Right ventricle myocardium superior (tissue), 1 donor: ENCODE measurements around the gene SSUH2. TPM values are rescaled to one million over a fixed set of nuclear protein-coding genes. Genes with fewer than 3 reads are reported as not detected.

Experiments
- ATAC-seq: fragments of 200-7000 bp; cut with Tn5 transposase; one replicate; pipeline ENCODE4 v1.9.1; 2020; ENCODE audit warnings: mild to moderate bottlenecking; ENCODE audit not compliant: poor library complexity
- DNase-seq: peaks from one replicate; pipeline ENCODE4 v3.0.0-alpha.2; 2020
- intact Hi-C: fragments of 100-400 bp; cut with DNase I; formaldehyde crosslinking; loops from one replicate; pipeline ENCODE4 v1.11.2; 2022
- total RNA-seq: library from RNA; stranded (reverse); fragmentation: NEBNext Ultra II Directional; extraction: Animal tissue kit (Norgen Biotek cat#: 25700); gene quantifications from one replicate; pipeline ENCODE4 v1.2.1, GENCODE V29; 2021
- donor health status: DM: no; HTN: yes; CAD: no; lungs with severe emphysema.

SSUH2 gene
- total RNA-seq, 1 donor from 2014 or later = 1.00 TPM

DNA sequence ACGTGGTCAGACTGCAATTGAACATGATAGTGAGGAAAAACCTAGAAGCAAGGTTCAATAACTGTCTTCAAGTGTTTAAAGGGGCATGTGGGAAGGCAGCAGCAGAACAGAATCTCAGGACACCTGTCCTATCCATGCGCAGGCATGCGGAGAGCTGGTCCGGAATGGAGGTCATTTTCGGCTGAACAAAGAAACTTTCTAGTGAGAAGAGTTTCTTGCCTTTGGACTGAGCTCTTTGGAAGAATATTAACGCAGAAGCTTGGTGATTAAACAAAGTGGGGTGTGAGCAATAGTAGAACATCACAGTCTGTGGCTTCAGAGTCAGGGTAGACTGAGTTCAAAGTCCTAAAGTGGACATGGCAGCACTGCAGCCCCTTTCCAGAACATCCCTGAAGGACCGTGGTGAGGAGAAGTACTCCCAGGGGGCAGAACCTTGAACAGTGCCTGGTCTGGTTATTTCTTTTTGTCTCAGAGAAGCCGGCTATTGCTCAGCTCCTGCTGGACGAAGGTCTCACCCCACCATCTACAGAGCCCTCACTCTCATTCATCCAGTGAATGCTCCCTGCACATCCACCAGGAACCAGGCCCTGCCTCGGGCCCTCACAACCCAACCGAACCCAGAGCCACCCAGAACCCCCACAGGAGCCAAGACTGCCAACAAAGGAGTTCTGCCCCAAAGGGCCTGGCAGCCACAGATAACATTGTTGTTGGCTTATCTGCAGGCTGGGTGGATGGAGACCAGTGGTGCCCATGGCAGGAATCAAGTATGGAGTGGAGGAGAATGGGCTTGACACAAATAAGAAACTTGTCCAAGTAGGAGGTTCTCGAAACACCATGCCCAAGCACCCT, 2.8 kb upstream of the SSUH2 start:
- no peak for ATAC-seq
- intact Hi-C loops = no loop called here
- DNase-seq = no peak

DNA sequence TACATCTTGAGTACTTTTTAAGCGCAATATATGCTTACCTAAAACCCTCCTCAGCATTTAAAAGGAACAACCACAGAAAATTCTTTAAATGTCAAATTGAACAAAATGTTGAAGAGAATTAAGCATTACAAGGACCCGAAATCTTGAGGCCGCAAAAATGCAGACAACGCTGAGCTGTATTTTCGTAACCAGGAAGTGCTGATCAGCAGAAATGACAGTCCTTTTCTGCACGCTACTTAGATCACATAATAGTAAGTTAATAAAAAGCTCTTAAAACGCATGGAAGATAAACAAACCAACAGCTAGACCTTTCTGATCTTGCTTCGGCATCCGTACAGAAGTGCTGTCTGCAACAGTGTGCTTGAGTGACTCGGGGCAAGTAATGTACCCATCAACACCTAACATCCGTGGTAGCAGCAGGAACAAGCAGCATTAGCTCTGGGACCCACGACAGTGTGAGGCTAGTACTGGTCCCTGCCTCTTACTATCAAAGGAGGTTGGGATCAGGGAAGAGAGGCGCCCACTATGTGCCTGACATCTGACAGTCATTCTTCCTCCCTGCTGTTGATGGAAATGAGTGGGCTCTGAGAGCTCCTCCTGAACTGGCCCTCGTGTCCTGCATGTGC, 1.8 kb upstream of the SSUH2 start:
- ATAC-seq = no peak
- intact Hi-C loops = no loop called here
- no peak for DNase-seq

DNA sequence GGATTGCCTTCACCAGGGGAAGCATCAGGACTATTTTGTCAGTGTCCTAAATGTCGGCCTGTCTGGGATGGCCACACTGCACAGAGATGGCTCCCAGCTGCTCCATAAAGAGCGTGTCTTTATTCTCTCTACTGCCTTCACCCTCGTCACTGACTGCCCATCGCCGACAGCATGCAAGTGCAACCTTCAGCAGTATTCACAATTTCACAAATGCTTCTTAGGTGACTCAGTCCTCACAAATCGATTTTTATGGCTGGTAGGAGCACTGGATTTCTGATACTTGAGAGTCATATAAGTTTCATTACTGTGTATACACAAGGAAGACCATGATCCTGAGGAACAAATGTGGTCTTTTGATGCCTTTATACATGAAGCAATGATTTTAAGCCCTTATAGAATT, 1.1 kb upstream of the SSUH2 start:
- DNase-seq (no peak), ATAC-seq (no peak)
- intact Hi-C loops = no loop called here

DNA sequence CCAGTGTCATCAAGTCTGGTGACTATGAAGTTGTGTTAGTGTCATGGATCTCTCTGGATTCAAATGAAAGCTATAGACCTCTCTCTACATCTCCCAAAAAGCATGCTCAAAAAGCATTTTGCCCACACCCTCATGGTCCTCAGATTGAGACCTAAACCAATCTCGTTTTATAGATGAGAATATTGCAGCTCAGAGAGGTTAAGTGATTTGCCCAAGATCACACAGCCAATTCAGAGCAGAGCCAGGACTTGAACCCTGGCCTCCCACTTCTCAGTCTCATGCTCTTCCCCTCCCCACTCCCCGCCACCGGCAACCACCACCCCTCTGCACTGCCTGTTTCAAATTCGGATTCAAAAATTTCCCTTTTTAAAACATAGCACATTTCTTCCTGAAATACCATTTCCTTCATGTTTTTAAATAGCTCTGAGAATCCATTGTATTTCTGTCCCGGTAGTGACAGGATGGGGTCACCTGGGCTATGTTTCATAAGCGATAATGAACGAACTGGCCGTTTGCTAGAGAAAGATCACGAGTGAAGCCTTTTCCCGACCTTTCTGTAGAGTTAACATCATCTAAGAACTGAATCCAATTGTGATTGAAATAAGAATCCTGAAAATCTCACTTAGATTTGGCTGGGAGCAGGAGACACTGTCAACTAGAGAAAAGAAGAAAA, 769 bp downstream of the SSUH2 start:
- ATAC-seq (no peak), DNase-seq (no peak)
- intact Hi-C loops = no loop called here

DNA sequence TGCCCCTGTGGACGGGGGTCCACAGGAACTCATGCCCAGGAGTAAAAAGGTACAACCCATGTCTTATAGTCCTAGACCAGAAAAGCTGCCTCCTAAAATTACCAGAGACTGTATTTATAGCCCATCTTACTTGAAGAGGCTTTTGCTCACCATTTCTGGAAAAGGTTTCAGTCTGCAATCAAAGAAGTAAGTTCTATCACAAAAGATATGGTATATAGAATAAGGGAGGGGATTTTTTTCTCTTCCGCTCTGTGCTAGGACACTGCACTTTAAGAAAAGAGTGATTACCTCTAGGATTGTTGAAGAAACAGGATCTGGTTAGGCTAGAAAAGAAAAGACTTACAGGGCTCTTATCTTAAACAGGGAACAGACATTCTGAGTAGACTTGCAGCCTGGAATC, 2.6 kb downstream of the SSUH2 start:
- intact Hi-C loops = no loop called here
- no peak for DNase-seq
- no peak for ATAC-seq

DNA sequence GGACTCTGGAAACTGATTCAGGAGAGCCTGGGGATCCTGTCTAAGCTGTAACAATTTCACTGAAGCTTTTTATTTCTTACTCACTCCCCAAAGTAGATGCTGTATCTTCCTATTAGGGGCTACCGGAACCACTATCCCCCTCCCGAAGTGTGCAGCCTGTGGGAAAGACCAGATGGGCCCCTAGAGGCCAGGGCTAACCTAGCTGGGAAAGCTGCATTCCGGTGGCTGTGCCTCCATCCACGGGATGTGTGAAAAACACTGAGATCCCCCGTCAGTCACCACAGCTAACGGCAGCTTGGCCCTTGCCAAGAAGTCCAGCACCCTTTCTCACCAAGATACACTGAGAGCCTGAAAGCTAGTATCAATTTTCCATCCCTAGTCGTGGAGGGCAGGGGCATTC, 3.1 kb downstream of the SSUH2 start:
- DNase-seq = no peak

DNA sequence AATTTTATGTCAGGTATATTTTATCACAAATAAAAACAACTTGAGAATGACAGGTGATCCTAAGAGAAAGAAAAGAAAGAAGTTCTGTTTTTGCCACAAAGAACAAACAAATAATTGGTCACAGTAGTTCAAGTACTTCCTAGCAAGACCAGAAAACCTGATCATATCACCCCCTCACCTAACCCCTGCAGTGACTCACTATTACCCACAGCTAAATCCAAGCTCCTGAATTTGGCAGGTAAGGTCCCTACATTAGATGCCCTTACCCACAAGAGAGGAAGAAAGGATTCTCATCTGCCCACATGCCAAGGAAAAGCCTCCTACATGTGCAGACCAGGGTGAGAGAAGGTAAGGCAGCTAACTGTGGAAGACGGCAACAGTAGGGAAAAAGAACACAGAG, 4.4 kb downstream of the SSUH2 start:
- DNase-seq = no peak
- intact Hi-C loops = no loop called here
- no peak for ATAC-seq

More for the DNA sequence above, 3.1 kb downstream of the SSUH2 start:
- intact Hi-C loops = no loop called here
- ATAC-seq = no peak

DNA sequence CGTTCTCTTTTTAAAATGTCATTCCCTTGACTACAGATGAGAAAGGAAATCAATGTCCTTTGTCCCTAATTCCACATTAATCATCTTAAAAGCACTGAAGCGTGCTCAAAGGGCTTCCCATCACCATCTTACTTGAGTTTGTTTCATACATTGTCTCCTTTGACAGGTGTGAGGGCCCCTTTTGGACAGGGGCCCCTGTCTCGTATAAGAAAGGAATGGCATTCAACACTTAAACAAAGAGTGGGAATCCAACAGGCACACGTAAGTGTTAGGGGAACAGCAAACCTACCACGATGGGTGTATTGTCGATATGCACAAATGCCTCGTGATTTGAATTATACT, 5.0 kb downstream of the SSUH2 start:
- ATAC-seq (no peak), DNase-seq (no peak)
- intact Hi-C loops = no loop called here

DNA sequence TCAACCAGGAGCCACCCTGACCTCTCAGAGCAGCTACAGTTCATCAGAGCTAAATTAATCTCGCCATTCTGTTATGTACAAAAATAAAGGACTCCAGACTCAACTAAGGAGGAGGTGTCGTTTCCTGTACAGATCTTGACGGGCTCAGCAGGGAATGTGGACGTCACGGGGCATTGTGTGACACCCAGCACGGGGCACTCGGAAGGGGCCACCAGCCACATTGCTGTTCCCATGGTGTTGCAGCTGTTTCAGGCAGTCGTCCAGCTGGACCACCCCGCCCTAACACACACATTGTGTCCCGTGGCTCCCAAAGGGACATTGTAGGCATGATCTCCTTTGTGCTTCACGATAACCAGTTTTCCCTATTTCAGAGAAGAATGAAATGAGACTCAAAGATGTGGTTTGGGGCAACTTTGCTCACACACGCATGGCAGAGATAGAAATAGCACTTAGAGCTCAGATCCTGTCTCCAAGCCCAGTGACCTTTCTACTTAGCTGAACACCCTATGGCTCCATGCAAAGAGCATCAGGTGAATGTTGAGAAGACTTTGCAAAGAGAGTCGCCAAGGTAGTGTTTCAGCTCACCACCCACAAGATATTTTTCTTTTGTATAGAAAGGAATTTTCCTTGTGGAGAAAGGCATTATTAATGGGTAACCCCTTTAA, 5.5 kb downstream of the SSUH2 start:
- intact Hi-C loops = no loop called here
- DNase-seq (peak; percentile 48), ATAC-seq (no peak)

DNA sequence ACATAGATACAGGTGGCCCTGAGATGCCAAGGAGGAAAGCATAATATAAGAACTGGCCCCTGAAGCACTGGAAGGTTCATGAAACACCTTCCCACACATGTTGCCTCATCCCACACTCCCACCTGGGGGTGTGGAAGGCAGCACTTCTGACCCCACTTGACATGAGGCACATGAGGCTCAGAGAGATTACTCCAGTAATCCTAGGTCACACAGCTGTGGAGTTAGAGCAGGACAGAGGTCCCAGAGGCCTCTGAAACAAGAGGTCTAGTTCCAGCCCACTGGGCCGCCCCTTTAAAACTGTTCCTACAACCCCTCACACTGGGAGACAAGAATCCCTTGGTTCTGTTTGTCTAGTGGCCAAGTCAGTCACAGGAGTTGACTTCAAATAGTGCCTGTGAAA, 7.2 kb downstream of the SSUH2 start:
- no peak for DNase-seq
- intact Hi-C loops = no loop called here
- no peak for ATAC-seq

DNA sequence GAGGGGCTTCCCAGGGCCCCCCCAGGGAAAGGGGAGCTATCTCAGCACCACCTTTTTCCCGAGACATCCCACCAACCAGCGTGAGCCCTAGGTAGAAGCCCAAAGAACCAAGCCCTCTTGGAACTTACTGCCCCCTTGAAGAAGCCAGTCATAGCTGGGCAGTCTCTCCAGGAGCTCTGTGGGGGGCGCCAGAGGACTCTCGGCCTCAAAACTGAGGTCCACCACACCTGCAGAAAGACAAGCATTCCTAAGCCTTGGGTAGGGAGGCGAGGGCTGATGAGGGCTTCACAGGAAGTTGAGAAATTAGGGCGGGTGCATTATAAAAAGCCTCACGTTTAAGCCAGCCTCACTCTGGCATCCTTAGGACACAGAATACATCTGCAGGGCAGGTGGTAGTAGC, 9.0 kb downstream of the SSUH2 start:
- ATAC-seq (no peak), DNase-seq (no peak)
- intact Hi-C loops = no loop called here

DNA sequence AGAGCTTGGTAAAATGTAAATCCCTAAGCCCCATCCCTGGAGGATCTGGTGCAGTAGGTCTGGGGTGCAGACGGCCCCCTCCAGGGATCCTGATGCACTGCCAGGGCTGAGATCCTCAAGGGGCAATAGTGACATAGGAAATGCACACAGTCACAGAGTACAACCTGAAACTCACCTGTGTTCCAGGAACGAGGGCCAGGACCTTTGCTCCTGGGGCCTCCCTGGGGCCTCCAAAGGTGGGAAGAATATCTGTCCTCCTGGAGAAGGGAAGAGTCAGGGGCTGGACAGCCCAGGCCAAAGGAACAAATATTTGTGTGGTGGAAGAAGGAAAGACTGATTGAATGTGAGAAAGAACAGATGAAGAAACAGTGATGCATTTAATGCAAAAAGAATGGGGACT, 9.5 kb downstream of the SSUH2 start:
- intact Hi-C loops = no loop called here
- DNase-seq = no peak
- no peak for ATAC-seq

DNA sequence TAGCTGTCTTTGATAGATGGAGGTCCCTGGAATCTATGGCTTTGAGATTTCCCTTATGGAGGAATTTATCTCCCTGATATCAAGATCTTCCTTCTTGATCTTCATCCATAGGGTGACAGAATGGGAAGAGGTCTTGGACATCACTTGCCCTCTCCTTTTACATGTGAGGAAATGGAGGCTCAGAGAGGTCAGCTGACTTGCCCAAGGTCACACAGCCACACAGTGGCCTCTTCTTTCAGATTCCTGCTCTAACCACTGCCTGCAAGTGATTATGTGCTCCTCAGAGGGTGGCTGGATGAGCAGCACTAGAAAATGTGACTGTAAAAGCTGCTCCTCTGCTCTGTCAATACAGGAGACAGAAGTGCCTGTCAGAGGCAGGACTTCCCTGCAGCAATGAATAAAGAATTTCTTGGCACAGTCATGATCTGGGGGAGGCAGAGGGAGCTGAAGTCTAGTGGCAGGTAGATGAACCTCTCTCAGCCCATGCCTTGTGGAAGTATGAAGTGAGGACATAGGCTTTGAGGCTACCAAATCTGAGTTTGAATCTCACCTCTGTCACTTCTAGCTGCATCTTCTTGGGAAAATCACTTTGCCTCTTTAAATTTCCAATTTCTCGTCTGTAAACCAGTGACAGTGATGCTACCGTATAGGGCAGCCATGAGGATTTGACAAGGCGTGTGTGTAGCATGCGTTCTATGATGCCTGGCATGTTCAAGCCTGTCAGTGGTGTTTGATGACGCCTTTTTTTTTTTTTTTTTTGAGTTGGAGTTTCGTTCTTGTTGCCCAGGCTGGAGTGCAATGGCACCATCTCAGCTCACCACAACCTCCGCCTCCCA, 12.0 kb downstream of the SSUH2 start:
- intact Hi-C loops = no loop called here
- ATAC-seq (no peak), DNase-seq (no peak)

DNA sequence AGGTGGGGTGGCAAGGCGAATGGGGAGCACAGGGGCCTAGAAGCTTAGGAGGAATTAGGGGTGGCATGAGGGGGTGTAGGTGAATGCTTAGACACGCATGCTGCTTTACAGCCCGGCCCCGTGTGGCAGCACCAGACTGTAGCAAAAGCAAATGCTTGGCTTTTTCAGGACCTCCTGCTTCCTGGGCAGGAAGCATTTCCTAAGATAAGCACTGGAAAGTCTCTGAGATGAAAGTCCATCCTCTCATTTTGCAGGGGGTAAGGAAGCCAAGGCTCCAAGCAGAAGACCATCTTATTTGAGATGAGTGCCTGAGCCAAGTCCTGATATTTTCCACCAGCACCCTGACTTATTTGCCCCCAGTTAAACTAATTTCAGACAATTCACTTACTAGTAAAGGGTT, 12.9 kb downstream of the SSUH2 start:
- DNase-seq (no peak), ATAC-seq (no peak)
- intact Hi-C loops = no loop called here

DNA sequence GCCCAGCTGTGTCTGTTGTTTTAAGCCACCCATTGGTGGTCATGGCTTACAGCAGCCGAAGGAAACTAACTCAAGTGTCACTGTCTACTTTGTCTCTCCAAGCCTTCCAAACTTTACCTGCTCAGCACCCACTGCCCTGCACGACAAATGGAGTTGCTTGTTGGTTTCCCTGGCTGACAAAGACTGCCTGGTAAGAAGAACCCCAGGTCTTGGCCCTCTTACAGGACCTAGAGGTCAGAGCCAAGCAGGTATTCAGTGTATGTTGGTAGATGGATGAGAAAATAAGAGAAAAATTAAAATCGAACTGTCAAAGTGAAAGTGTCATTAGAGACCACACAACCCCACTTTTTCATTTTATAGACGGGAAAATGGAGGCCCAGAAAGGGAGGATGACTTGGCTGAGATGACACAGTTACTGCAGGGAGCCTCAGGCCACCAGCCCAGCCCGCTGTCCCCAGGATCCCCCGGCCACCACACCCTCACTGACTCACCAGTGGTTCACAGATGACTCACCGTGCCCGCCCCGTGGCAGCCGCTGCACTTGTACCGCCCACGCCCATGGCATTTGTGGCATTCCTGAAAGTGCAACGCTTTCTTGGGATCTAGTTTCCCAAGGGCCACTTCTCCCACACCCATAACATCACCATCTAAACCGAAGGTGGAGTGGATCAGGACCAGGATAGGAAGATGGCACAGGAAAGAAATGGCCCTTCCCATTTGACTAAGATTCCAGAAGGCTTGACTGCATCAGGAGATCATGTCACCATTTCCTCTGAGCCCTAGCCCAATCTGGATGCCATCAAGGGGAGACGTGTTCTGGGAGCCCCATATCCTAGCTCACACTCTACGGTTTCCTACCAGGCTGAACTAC, 15.2 kb downstream of the SSUH2 start:
- intact Hi-C loops = no loop called here
- DNase-seq (no peak), ATAC-seq (peak; percentile 53)

DNA sequence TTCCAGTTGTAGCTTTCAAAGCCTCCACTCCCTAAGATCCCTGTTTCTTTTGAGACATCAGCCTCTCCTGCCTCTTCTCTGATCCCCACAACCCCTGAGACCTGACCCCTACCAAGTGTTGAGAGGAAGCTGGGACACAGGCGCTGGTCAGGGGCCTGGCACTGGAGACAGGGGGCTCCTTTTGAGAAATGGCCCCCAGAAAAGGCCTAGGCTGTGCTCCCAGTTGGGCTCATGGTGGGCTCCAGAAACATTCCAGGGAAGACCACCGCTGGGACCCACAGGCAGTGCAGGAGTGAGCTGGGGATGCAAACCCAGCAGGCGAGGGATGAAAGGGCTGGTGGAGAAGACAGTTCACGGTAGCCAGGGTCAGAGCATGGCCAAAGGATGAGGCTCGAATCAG, 16.6 kb downstream of the SSUH2 start:
- DNase-seq = no peak
- no peak for ATAC-seq
- intact Hi-C loops = no loop called here

DNA sequence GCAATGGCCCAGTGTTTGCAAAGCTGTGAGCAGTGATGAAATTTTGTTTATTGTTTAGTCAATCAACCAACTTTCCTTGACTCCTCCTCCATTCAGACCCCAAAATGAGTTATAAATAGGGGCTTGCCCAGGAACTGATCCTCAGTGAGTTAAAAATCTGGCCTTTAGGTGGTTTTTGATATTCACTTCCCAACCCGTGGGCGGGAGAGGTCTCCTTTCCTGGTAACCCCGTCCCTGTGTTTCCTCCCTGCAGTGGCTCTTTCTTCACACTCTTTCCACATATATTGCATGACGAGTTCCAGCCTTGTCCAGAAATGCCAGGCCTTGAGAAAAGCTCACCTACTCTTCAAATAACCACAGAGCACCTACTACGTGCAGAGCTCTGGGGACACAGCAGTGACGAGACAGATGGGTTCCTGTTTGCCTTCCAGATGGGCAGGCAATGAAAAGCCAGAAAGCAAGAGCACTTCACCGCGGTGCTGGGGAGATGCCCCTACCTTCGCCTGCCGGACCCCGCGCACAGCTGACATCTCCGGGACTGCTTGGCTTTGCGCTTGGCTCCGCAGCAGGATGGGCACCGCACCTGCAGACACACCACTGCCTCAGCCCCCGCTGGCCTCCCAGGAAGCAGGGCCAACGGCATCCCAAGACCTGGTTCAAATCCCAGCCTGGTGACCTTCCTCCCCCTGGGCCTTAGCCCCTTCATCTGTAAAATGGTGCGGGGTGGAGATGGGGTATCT, 17.2 kb downstream of the SSUH2 start:
- intact Hi-C loops = no loop called here
- ATAC-seq = no peak
- DNase-seq = no peak
